ENCODE measurements around the gene TCF4. TPM values are rescaled to one million over a fixed set of nuclear protein-coding genes. Genes with fewer than 3 reads are reported as not detected.

TCF4 gene
- total and polyA plus RNA-seq, 2 donors (not counting 3 experiments of a cell fraction or from before 2014, with no cell fraction given): 183 to 390 TPM

- no peak for TF ChIP-seq EZH2 (IDR thresholded peaks at IDR 0.05; ENCODE audit: borderline replicate concordance, low read depth, low read length, severe bottlenecking)
- no peak for TF ChIP-seq GATA2 (IDR thresholded peaks at IDR 0.05; ENCODE audit: insufficient read depth, insufficient read length, low read depth, low read length)
- no peak for TF ChIP-seq MYC (IDR thresholded peaks at IDR 0.05; ENCODE audit: low read depth, low read length)
- TF ChIP-seq FOS (IDR thresholded peaks at IDR 0.05; ENCODE audit: borderline replicate concordance, insufficient read depth, low read length): no peak
- no peak for TF ChIP-seq MAX (IDR thresholded peaks at IDR 0.05; ENCODE audit: insufficient read depth, insufficient read length)
- TF ChIP-seq POLR2AphosphoS5 (IDR thresholded peaks at IDR 0.05; ENCODE audit: insufficient read depth, low read depth, low read length): no peak
- no peak for TF ChIP-seq JUN (IDR thresholded peaks at IDR 0.05; ENCODE audit: borderline replicate concordance, insufficient read depth, insufficient read length, low read depth)
- TF ChIP-seq CTCF (IDR thresholded peaks at IDR 0.05; ENCODE audit: extremely low read depth in 1 of 2, insufficient read depth in 1 of 2, low read depth in 1 of 2, low read length in 2 of 2): no peak
- no peak for TF ChIP-seq POLR2A (IDR thresholded peaks at IDR 0.05; ENCODE audit: low read depth, low read length)
- DNase-seq (ENCODE audit: low read depth, low spot score): no peak
Observed at GRCh38 chr18:55419132-55419946, 168.7 kb downstream of the TCF4 start.

More at GRCh38 chr18:55419132-55419946, 168.7 kb downstream of the TCF4 start:
- BruUV-seq (replicated peaks): no TSS peak
- Histone ChIP-seq H3K27ac (ENCODE audit: insufficient read depth, low read depth, low read length) (no peak overlapping the region), H3K9ac (replicated peaks; ENCODE audit: extremely low read depth, insufficient read depth, low read length) (no peak overlapping the region), H3K79me2 (ENCODE audit: control insufficient read depth, insufficient read depth, low read length) (peaks cover 48% of the 10 kb centered on the region), H3K9me1 (replicated peaks; ENCODE audit: control insufficient read depth, extremely low read depth, insufficient read depth, low read length) (no peaks in the 10 kb centered on the region), H3K4me1 (ENCODE audit: control insufficient read depth, extremely low read depth, insufficient read depth, low read length) (peaks cover 46% of the 10 kb centered on the region), H3K4me2 (ENCODE audit: insufficient read depth, low read length) (no peak overlapping the region), H3K27me3 (ENCODE audit: control insufficient read depth in 2 of 2, insufficient read depth in 2 of 2, low read length in 2 of 2) (no peaks in the 10 kb centered on the region), H3K36me3 (ENCODE audit: control insufficient read depth in 2 of 2, extremely low read depth in 1 of 2, insufficient read depth in 2 of 2, low read length in 2 of 2) (no peaks in the 10 kb centered on the region), H3K4me3 (replicated peaks in 1 of 3; ENCODE audit: insufficient read depth in 1 of 3, low read depth in 1 of 3, low read length in 3 of 3) (no peak overlapping the region), H3K9me3 (replicated peaks; ENCODE audit: control insufficient read depth, insufficient read depth, low read length) (no peaks in the 10 kb centered on the region), H2AFZ (ENCODE audit: low read depth, low read length) (no peak overlapping the region), H4K20me1 (replicated peaks; ENCODE audit: control insufficient read depth, extremely low read depth, insufficient read depth, low read length) (no peaks in the 10 kb centered on the region)
- FAIRE-seq: no peak
- ChIA-PET POLR2A (no interaction called here), CTCF (interaction anchor here (0.6 to 1.9 kb wide), 5 partner anchors 76 to 1157 kb away, joined by 3 to 5 read pairs (median 4); no protein-coding TSS in a partner anchor)
- dilution Hi-C loops (cut with MboI; ENCODE audit: extremely low pct_ligation_motif_present, low sequenced_read_pairs): no loop called here
- intact Hi-C loops (cut with micrococcal nuclease): loop anchor here (5.0 to 10.0 kb wide), 2 partner anchors 445 to 1038 kb away; no protein-coding TSS in a partner anchor
